GM18498 (cell line): Measurements from ENCODE around the gene KCNK1.
"Not testable (repeated sequence)": the region's sequence is repeated elsewhere in the genome, so short reads cannot be mapped to it uniquely, and the experiment has no call there.

Source experiments
- ATAC-seq: cut with Tn5 transposase; IDR thresholded peaks from one replicate; pipeline ENCODE4 v1.9.1; 2021; ENCODE audit warnings: mild to moderate bottlenecking, moderate library complexity; ENCODE audit not compliant: unreplicated experiment

Gene KCNK1

DNA sequence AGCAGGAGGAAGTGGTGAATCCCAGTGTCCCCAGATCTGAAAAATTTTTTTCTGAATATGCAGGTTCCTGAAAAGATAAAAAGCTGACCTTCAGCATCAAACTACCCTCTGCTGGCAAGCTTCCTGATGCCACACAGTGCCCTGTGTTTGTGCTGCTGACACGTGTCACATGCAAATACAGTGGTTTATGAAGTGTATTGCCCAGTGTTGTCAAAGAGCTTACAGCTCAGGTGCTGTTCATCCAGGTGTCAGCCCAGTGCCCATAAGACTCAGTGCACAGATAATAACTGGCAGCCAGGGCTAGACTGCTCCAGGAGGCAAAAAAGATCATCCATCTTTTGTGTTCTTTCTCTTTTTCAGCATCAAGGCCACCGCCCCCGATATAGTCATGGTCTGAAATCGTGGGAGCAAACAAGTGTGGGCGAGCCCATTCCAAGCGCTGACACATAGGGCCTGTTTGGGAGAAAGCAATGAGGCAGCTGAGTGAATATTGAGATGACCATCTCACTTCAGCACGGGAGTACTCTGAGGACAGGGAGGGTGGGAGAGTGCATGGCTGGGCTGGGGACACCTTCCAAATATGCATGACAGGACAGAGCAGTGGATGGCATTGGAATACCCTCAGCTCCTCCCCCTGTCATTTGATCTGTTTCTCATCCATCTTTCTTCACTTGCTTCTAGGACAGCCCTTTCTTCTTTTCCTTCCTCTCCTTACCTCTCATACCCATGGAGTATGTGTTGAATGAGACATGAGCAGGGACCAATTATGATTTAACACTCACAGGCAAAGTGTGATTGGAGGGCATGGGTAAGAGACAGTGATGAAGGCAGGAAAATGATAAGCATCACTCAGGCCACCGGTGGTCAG lies 6.4 kb upstream of the KCNK1 start:
- peak; percentile 86 for ATAC-seq

DNA sequence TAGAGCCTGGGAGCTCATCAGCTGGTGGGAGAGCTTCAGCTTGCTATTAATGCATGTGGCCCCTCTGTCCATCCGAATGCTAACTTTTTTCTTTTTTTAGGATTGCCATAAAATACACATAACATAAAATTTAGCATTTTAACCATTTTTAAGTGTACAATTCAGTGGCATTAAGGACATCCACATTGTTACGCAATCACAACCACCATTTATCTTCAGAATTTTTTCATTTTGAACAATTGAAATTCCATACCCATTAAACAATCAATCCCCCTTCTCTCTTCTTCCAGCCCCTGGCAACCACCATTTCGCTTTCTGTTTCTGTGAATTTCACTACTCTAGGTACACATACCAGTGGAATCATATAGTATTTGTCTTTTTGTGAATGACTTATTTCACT lies 4.9 kb upstream of the KCNK1 start:
- no peak for ATAC-seq

DNA sequence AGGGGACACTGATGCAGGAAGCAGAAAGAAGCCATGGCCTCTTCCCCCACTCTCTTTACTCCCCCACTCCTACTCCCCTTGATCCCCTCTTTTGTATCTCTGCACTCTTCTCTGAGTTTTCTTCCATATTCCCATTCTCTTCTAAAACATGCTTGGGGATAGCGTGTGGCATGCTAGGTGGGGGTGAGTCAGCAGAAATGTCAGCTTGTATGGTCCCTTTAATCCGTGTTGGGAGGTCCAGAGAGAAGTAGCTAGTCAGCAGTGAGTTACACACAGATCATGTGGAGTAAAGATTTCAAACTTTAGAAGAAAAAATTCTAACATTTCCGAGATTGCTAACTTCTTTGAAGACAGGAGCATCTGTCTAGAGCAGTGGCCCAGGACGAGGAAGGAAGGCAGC lies 4.0 kb upstream of the KCNK1 start:
- ATAC-seq: no peak

DNA sequence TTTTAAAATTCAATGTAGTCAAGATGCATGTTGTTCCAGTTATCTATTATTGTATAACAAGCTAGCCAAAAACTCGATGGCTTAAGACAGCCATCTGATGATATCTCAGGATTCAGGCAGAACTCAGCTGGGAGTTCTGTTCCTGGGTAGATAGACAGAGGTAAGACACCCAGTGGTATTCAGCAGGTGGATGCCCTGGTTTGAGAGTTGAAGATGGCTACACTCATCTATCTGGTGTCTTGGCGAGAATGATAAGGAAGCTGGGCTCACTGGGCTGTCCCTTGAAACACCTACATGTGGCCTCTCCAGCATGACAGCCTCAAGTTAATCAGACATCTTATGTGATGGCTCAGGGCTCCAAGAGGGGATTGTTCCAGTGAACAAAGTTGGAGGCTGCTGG lies 3.3 kb upstream of the KCNK1 start:
- ATAC-seq: no peak

DNA sequence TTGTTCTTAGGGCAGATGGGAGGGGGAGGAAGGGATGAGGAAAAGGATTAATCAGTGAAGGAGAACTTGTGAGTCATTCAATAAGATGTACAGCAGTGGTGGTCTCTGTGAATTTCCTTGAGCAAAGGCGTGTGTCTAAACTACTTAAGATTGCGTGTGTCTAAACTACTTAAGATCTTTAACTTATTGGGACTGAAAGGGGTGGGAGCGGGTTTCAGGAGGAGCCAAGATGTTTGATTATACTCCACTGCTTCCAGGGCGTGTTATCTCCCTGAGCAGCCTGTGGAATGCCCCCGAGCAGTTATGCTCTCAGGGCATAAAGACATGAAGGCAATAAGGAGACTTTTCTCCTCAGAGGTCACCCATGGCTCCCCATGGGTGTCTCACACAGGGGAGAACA lies 2.5 kb upstream of the KCNK1 start:
- ATAC-seq: not testable (repeated sequence)

DNA sequence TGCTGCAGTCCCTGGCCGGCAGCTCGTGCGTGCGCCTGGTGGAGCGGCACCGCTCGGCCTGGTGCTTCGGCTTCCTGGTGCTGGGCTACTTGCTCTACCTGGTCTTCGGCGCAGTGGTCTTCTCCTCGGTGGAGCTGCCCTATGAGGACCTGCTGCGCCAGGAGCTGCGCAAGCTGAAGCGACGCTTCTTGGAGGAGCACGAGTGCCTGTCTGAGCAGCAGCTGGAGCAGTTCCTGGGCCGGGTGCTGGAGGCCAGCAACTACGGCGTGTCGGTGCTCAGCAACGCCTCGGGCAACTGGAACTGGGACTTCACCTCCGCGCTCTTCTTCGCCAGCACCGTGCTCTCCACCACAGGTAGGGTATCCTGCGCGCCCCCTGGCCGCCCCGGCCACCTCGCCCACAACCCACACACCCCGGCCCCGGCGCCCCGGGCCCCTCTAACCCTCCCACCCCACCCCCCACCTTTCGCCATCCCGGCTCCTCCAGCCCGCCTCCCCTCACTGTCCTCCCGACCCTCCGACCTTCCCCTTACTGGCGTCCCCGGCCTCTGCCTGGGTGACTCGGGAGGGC lies 352 bp downstream of the KCNK1 start:
- peak; percentile 48 for ATAC-seq

DNA sequence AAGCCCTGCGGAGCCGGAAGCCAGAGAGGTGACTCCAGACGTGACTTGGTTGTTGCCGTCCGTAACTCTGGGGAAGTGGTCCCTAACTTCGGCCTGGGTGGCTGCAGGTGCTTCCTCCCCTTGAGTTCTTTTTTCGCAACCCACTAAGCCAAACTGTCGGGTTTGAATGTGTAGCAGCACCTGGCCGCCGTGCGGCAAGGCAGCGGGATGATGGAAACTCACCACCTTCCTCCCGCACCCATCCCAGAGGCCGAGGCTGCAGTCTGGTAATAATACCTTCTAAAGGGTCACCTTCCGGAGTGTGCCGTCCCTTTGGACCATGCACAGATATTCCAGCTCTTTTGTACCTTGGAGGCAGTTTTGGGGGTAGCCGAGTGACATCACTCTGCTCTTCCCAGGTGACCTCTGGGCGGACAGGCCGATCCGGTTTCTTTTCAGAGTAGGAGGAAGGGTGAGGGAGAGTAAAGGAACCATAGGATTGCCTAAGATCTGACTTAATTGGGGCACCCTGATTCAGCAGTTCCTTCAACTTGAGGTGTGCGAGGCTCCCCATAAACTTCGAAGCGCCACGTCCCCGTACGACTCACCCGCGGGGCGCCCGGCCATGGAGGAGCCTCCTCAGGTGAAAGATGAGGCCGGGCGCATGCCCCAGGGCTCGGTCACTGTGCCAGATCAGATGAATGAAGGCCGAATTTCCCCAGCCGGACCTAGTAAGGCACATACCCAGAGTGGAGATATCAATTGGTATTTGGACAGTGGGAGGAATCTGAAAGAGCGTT lies 1.0 kb downstream of the KCNK1 start:
- ATAC-seq: peak; percentile 40

DNA sequence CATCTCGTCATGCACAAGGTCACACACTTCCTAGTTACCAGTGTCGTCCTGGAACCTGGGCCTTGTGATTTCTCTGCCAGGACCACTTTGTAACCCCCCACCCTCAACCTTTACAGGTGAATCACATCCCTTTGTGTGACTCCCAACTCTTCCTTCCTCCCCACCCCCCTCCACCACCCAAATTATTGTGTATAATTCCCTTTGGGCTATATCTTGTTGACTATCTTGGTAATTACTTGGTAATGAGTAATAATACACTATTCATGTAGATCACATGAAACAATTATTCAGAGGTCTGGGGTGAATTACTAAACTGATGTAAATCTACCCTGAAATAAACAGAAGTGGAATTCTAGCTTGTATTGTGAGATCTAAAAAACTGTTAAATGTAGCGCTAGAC lies 1.7 kb downstream of the KCNK1 start:
- ATAC-seq: no peak

DNA sequence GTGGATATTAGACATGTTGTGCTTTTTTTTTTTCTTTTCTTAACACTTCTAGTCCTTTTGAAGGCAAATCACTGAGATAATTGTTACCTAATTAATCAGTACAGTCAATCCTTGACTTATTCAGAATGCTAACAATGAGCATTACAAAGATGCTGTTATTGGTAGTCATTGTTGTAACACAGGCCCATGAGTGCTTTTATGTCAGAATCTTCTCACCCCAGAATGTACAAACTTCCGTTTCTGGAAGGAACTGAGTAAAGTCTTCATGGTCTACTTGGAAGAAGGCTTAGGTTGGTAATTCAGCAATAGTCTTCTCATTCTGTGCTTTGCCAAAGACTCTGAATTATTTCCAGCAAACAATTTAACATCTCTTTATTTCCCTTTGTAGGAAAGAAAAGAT lies 3.1 kb downstream of the KCNK1 start:
- no peak for ATAC-seq

DNA sequence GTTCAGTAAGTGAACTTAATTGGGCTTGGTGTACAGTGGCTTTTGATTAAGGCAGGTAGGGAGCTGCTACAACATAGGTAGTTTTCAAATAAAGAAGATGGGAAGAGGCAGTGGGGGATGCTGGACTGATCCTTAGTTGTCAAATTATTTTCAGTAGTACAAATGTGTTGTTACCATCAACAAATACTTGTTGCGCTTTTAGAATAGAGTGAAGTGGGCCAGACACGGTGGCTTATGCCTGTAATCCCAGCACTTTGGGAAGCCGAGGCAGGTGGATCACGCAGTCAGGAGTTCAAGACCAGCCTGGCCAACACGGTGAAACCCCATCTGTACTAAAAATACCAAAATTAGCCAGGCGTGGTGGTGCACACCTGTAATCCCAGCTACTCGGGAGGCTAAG lies 5.5 kb downstream of the KCNK1 start:
- ATAC-seq: not testable (repeated sequence)

DNA sequence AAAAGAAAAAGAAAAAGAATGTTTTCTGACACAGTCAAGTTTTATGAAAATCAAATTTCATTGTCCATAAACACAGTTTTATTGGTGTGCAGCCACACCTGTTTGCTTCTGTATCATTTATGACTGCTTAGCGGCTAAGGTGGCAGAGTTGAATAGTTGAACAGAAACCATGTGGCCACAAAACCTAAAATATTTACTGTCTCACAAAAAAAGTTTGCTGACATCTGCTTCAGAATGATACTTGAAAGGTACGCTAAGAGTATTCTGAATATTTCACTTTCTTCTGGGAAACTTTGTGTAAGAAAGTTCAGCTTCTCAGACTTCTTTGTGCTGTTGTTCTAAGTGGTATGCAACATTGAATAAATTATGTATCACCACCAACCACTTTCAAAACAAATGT lies 6.2 kb downstream of the KCNK1 start:
- peak; percentile 64 for ATAC-seq

DNA sequence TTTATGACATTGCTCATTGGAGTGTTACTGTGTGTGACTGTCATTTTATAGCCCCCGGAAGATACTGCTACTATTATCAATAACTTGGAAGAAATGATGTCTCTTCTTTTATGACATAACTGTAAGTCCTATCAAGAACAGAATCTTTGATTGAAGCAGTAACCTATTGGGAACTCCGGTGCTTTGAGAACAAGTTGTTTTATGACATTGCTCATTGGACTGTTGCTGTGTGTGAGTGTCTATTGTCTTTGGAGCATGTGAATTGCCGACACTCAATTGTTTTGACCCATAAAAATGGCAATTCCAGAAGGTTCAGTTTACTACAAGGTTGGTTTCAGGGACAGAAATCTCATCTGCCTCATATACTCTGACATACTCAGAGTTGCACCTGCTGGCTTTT lies 8.0 kb downstream of the KCNK1 start:
- ATAC-seq: no peak

DNA sequence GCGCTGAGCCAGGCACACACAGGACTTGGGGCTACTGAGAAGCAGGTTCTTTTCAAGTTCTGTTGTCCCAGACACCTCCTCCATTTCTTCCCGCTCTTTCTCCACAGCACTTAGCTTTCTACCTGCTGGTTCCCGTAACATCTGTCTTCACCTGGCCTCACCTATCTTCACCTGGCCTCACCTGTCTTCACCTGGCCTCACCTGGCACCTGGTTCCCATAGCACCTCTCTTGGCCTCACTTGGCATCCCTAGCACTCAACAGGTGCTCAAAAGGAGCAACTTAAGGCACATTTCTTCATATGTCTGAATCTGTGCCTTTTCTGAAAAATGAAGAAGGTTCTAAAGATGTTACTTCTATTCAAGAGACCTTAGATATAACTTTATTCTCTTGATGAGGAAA lies 10.4 kb downstream of the KCNK1 start:
- no peak for ATAC-seq

DNA sequence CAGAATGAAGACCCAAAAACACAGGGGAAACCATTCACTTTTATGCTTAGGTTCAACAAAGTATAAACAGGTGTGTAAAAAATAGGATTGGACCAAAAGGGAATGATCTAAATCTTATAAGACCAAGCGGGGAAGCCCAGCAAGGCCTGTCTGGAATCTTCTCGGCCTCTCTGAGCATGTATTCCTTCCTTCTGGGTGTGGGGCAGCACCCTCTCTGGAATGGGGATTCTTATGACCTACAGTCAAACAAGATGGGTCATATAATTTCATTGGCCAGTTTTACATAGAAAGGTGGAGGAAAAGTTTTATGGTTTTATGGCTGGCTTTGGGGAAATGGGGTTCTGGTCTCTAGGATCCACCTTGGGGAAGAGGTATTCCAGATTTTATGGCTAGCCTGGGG lies 11.2 kb downstream of the KCNK1 start:
- no peak for ATAC-seq

DNA sequence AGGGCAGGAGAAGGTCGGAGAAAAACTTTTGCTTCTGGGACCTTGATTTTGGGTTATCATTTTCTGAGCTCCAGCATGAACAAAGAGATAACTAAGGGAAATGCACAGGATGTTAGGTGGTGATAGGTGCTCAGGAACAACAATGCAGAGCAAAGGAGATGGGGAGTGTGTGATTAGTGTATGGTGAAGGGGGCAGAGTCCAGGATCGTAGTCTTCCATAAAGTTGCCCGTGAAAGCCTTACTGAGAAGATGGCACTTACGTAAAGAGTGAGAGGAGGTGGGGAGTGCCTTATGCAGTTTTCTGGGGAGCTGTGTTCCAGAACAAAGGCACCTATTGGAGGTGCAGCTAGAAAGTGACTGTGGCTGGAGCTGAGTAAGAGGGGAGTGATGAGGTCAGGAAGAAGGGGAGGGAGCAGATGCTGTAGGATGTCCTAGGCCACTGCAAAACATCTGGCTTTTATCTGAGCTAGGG lies 11.6 kb downstream of the KCNK1 start:
- no peak for ATAC-seq

DNA sequence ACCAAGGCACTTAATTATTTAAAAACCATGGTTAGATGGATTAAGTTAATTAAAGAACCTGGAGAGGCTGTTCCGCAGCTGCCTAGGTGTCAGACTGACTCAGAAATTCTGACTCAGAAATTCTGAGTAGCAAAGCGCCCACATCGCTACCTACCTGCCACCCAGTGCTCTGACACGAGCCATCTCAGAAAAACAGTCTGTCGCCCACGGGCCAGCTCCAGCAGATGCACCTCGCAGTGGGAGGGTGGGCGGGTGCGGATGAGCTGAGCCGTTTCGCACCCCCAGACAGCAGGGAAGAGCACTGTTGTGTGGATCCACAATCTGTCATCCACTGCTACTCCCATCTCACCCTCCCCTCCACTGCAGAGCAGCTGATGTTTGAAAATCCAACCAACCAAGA lies 13.5 kb downstream of the KCNK1 start:
- ATAC-seq: peak; percentile 19

DNA sequence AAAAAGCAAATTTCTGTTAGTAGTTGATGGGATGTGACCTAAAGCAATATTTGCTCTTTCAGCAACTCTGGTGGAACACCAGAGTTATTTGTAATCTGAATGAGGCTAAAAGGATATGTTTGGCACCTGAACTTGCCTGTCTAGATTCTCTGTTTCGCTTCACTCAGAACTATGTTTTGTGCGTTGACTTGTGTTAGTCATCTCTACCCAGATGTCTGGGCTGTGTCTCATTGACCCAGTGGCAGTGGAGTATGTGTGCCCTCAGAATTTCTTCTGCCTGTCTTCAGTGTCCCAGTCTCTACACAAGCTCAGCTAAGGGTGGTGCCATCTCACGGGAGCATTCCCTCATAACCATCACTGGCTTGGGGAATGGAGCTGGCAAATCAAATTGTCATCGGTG lies 13.9 kb downstream of the KCNK1 start:
- peak; percentile 82 for ATAC-seq

DNA sequence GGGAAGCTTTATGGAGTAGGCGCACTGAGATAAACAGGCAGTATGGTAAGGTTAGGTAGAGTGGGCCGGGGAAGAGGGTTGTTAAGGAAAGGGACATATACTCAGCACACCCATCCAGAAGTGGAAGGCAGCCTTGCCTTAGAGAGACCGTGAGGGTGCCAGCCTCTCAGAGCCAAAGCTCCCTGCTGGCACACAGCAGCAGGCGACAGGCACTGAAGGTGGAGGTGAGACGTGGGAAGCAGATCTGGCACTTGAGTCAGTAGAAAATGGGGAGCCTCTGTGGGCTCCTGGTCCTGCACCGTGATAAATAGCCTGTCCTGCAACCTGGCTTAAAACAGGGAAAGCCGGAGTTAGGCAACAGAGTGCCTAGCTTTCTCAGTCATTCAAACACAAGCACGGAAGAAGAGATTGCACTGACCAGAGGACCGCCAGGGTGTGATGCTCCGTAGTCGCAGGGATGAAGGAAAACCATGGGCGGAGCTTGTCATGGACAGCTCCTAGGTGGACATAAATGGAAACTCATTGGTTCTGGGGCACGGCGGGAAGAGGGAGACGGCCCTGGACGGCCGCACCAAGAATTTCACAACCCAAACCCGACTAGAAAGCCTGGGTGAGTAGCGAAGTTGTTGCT lies 15.5 kb downstream of the KCNK1 start:
- no peak for ATAC-seq

DNA sequence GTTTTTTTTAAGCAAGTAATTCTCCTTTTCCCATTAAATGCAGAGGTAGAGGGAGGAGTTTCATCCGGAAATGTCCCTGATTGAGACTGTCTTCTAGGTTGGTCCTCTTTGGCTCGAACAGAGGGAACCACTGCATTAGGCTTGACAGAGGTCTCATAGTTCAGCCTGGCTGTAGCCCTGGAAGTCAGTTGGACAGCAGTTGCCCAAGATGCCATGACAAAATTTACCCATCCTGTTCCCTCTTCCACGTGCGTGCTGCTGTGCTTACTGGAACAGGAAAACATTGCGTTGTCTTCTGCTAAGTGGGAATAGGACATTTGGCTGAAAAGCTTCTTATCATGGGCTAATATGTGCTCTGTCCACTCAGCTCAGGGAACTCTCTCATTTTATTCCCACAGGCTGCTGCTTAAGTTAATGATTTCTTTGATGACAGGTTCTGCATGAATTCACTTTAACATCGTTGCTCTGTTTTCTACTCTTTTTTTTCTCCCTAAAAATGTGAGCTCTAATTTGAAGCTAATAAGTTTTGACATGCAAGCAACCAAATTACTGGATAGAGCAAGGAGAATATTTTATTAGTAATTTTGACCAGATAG lies 18.0 kb downstream of the KCNK1 start:
- ATAC-seq: no peak

DNA sequence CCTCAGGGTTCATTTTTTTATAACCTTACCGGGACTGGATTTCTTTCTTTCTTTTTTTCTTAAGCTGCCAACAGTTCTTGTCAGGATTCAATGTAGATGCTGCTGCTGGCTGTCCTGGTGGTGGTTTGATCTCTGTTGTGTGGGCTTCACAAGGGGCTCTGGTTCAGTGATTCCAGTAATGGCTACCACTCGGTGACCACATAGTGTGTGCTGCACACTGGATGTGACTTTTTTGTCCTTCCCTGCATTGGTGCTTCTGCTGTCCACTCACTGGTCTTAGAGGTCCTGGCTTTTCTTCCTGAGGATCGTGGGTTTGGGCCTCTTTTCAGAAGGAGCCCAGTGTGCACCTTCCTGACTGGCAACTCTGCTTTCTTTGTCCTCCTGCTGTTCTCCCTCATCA lies 18.5 kb downstream of the KCNK1 start:
- ATAC-seq: no peak
